OCI-LY7 (cell line): ENCODE measurements around the gene TUSC7. TPM values are rescaled to one million over a fixed set of nuclear protein-coding genes. Genes with fewer than 3 reads are reported as not detected.

Experiments used
- BruUV-seq: library from RNA; stranded (reverse); fragments of 400-500 nt; replicated peaks from 2 replicates; lab custom pipeline; 2021; lab: Mats Ljungman, UMichigan
- CTCF ChIA-PET: fragments of 300-600 bp; sonication (Branson Sonifier 250); formaldehyde crosslinking; loops from one replicate; lab custom pipeline; 2022; ENCODE audit warnings: antibody characterized with exemption; ENCODE audit not compliant: unreplicated experiment; lab: Charles Lee
- POLR2A ChIA-PET: fragments of 300-600 bp; sonication (Branson Sonifier 250); formaldehyde crosslinking; loops from one replicate; lab custom pipeline; 2022; ENCODE audit warnings: antibody characterized with exemption; lab: Charles Lee
- DNase-seq: peaks from one replicate; pipeline ENCODE4 v3.0.0-alpha.2; 2015; ENCODE audit warnings: low spot score
- H2AFZ ChIP-seq: fragments of 200-600 bp; sonication (generic), shearing (Covaris generic); 2 replicates; pipeline ENCODE4 v1.6.1; 2014; ENCODE audit warnings: mild to moderate bottlenecking, antibody characterized with exemption, low read length, moderate library complexity
- H3K27ac ChIP-seq: fragments of 200-600 bp; sonication (generic); 2 replicates; pipeline ENCODE4 v1.5.1; 2014; ENCODE audit warnings: mixed run types, low read depth, mild to moderate bottlenecking, moderate library complexity, low read length, inconsistent platforms; ENCODE audit not compliant: poor library complexity, severe bottlenecking
- H3K36me3 ChIP-seq: fragments of 200-600 bp; sonication (generic); 2 replicates; pipeline ENCODE4 v1.6.1; 2014; ENCODE audit warnings: mild to moderate bottlenecking, antibody characterized with exemption, low read length, moderate library complexity, mixed read lengths; ENCODE audit not compliant: insufficient read depth
- H3K4me1 ChIP-seq: fragments of 200-600 bp; sonication (generic); 2 replicates; pipeline ENCODE4 v1.5.1; 2014; ENCODE audit warnings: mild to moderate bottlenecking, low read length; ENCODE audit not compliant: insufficient read depth, poor library complexity, severe bottlenecking
- H3K4me2 ChIP-seq: fragments of 200-600 bp; sonication (generic); 2 replicates; pipeline ENCODE4 v1.6.1; 2014; ENCODE audit warnings: mild to moderate bottlenecking, low read length
- H3K4me3 ChIP-seq: fragments of 200-600 bp; sonication (generic); 2 replicates; pipeline ENCODE4 v1.5.1; 2014; ENCODE audit warnings: mild to moderate bottlenecking, low read depth, low read length; ENCODE audit not compliant: poor library complexity, severe bottlenecking
- H3K79me2 ChIP-seq: fragments of 200-600 bp; sonication (generic); 2 replicates; pipeline ENCODE4 v1.6.1; 2016; ENCODE audit warnings: low read depth, mild to moderate bottlenecking, low read length, moderate library complexity, mixed read lengths; ENCODE audit not compliant: insufficient read depth
- H3K9me2 ChIP-seq: fragments of 200-600 bp; sonication (generic); 2 replicates; pipeline ENCODE4 v1.6.1; 2016; ENCODE audit warnings: mild to moderate bottlenecking, low read length, mixed read lengths; ENCODE audit not compliant: insufficient read depth
- H3K9me3 ChIP-seq: fragments of 200-600 bp; sonication (generic); 2 replicates; pipeline ENCODE4 v1.6.1; 2014; ENCODE audit warnings: mild to moderate bottlenecking, mixed run types, low read length, mixed read lengths
- H4K20me1 ChIP-seq: fragments of 200-600 bp; sonication (generic); 2 replicates; pipeline ENCODE4 v1.6.1; 2014; ENCODE audit warnings: mild to moderate bottlenecking, antibody characterized with exemption, low read length, moderate library complexity, mixed read lengths; ENCODE audit not compliant: insufficient read depth
- CTCF ChIP-seq: fragments of 200-600 bp; sonication (generic); conservative IDR thresholded peaks from 2 replicates; pipeline ENCODE4 v1.5.1; 2014; ENCODE audit warnings: mild to moderate bottlenecking, antibody characterized with exemption, low read length, moderate library complexity, mixed read lengths
- EZH2phosphoT487 ChIP-seq: fragments of 200-600 bp; sonication (generic); IDR thresholded peaks from 2 replicates; pipeline ENCODE4 v1.6.1; 2018; ENCODE audit warnings: low read depth, borderline replicate concordance, mild to moderate bottlenecking, mixed run types, antibody characterized with exemption, low read length, moderate library complexity, mixed read lengths
- intact Hi-C: fragments of 100-400 bp; cut with micrococcal nuclease; formaldehyde crosslinking; loops from one replicate; pipeline ENCODE4 v1.10.0; 2022; ENCODE audit not compliant: unreplicated experiment
- total RNA-seq, 2 experiments: library from RNA; depleted of rRNA in 1 of 2; stranded (reverse); fragments of >200 nt in 1 of 2; shearing (Covaris generic) in 1 of 2; gene quantifications; 2 replicates each; pipeline ENCODE4 v1.2.3, GENCODE V29; 2014 to 2022

The TUSC7 gene
- total RNA-seq, 2 experiments from 2014 or later: not detected

- no TSS peak for BruUV-seq
These were observed 30.7 kb downstream of the TUSC7 start for GRCh38 chr3:116740293-116740692.

GRCh38 chr3:116741467-116741866, 31.9 kb downstream of the TUSC7 start:
- no TSS peak for BruUV-seq

More at GRCh38 chr3:116740293-116740692, 30.7 kb downstream of the TUSC7 start:
- no peaks in the 10 kb centered on the region for H3K4me1 ChIP-seq
- no peaks in the 10 kb centered on the region for H3K36me3 ChIP-seq
- ChIA-PET CTCF (no interaction called here), POLR2A (no interaction called here)
- no peak overlapping the region for H3K4me3 ChIP-seq
- no peak overlapping the region for H3K27ac ChIP-seq
- no peak for TF ChIP-seq CTCF
- no peak for TF ChIP-seq EZH2phosphoT487
- no peaks in the 10 kb centered on the region for H3K9me2 ChIP-seq
- intact Hi-C loops: no loop called here
- H4K20me1 ChIP-seq: no peaks in the 10 kb centered on the region
- H3K4me2 ChIP-seq: no peak overlapping the region
- no peaks in the 10 kb centered on the region for H3K9me3 ChIP-seq
- DNase-seq: no peak
- H3K79me2 ChIP-seq: no peaks in the 10 kb centered on the region
- no peak overlapping the region for H2AFZ ChIP-seq

More at GRCh38 chr3:116741467-116741866, 31.9 kb downstream of the TUSC7 start:
- Histone ChIP-seq H3K36me3 (no peaks in the 10 kb centered on the region), H3K9me2 (no peaks in the 10 kb centered on the region), H3K4me1 (no peaks in the 10 kb centered on the region), H3K9me3 (no peaks in the 10 kb centered on the region), H3K79me2 (no peaks in the 10 kb centered on the region), H2AFZ (no peak overlapping the region), H3K4me2 (no peak overlapping the region), H3K4me3 (no peak overlapping the region), H3K27ac (no peak overlapping the region), H4K20me1 (no peaks in the 10 kb centered on the region)
- ChIA-PET POLR2A (interaction anchor here (0.6 to 1.1 kb wide), 2 partner anchors 39 to 44 kb away, joined by 3 read pairs; no protein-coding TSS in a partner anchor), CTCF (no interaction called here)
- no peak for DNase-seq
- intact Hi-C loops: no loop called here
- TF ChIP-seq EZH2phosphoT487: no peak
- TF ChIP-seq CTCF: no peak
